Stimulated activated CD8-positive, alpha-beta memory T cell treated with anti-CD3 and anti-CD28 coated beads, Interleukin-15, amount 100 ng/mL, for 4 hours (primary cell): Measurements from ENCODE around the gene GYPC.
"Not testable (repeated sequence)": the region's sequence is repeated elsewhere in the genome, so short reads cannot be mapped to it uniquely, and the experiment has no call there.

Source experiments
- DNase-seq, 2 donors: peaks; one replicate each; pipeline ENCODE4 v3.0.0-alpha.2; 2020; ENCODE audit warnings: low read depth in 2 of 2

The GYPC gene, protein sequence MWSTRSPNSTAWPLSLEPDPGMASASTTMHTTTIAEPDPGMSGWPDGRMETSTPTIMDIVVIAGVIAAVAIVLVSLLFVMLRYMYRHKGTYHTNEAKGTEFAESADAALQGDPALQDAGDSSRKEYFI

GRCh38 chr2:126655500-126656430, at the start of gene GYPC:
Gene GYPC, plus strand, starts transcription at chr2:126656158. Its CDS starts 106 bp downstream, at chr2:126656264.
- DNase-seq: peak in 1 of 2 donors; percentile 29

- DNase-seq: no peak
Observed at GRCh38 chr2:126614524-126615227, 41.3 kb upstream of the GYPC start.

DNA sequence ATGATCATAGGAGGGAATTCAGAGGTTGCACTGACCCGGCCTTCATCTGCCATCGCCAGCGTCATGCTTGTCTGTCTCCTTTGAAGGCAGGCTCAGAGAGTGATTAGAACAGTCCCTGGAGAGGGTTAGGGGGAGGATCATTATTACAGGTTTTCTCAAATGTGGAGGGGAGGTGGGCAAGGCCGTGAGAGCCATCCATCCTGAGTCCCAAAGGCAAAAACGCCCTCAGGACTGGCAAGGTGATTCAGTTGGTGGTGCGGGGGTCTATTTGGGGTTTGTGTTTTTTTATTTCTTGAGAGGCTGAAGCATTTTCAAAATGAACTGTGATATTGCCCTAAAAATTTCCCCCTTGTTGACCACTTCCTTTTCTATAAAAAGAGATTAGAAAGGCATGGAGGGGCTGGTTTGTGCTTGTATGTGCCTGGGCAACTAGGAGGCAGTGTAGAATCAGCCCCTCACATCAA, 39.3 kb upstream of the GYPC start:
- DNase-seq: no peak

- DNase-seq: no peak
Observed at GRCh38 chr2:126620302-126620701, 35.7 kb upstream of the GYPC start.

DNA sequence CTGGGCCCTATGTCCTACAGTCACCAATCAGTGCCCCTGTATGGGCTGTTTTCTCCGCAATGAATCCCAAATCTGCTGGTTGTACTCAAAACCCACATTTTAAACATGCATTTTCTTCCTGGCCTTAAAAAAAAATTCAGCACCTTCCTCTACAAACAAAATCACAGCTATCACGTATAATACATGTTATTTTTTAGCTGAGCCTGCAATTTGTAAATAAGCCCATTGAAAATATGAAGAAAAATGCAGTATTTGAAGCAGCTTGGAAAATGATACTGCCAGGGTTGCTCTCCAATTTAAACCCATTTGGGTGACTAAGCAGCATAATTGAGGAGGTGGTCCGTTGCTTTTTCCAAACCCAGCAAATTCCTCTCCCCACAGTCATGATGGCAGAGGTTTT, 33.0 kb upstream of the GYPC start:
- no peak for DNase-seq

DNA sequence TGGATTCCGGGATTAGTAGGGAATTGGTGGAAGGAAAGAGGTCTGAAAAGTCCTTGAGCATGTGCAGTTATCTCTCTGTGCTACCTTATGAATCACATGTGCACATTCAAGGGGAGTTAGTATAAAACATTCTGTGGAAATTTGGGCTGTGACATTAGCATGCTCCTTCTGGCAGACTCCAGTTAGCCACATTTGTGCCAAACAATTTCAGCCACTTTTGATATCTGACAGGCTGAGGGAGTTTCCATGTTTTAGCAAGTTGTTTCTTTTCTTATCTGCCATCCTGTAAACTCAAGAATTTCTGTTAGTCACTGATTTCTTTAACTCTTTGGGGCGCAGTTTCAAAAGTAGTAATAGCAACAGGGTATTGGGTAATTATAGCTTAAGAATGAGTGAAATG, 28.3 kb upstream of the GYPC start:
- DNase-seq: no peak

GRCh38 chr2:126634273-126634861, 21.6 kb upstream of the GYPC start:
- no peak for DNase-seq

GRCh38 chr2:126635281-126635680, 20.7 kb upstream of the GYPC start:
- no peak for DNase-seq

DNA sequence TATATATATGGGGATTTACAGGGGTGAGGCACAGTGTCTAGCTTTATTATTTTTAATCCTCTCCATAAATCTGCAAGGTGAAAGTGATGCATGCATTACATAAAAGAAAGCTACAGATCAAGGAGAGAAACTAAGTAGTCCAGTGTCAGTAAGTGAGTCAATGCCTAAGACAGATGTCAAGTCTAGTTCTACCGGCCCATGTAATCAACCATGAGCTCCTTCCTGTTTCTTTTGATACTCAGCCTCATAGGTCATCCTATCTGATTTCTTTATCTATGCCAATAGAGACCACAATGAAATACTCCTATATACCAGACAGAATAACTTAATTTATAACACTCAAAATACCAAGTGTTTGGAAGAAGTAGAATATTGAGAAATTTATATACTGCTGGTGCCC, 20.2 kb upstream of the GYPC start:
- no peak for DNase-seq

DNA sequence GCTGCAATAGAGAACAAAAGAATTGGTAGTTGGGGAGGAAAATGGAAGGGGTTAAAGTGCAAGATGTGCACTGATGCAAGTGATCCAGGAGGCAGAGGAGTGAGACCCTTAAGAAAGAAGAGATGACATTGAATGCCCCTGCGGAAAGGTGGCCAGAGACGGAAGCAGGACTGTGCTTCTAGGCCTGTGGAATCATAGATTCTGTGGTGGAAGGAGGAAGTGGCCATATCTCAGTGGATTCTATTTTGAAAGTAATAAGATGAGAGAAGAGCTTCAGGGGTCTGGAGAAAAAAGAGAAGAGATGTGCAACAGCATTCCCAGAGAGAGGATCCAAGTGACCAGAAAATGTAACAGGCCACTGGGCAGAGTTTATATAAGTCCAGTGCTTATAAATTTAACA, 18.6 kb upstream of the GYPC start:
- DNase-seq: no peak

GRCh38 chr2:126638746-126639145, 17.2 kb upstream of the GYPC start:
- DNase-seq: no peak

DNA sequence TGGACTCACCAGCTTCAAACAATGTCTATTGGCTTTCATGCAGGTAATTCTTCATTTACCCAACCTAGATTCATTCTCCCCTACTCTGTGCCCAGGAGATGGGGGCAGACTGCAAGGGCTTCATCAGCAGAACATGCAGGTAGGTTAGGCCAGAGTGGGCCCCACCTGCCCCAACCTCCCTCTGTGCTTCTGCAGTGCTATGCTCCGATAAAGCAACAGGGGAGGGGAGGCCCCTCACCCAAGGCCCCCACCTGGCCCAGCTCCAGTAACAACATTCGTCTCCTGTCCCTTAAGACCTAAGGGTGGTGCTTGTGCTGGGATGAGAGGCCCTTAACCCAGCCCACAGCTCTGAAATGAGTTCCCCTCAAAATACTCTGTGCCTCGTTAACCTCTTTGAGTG, 16.7 kb upstream of the GYPC start:
- no peak for DNase-seq

DNA sequence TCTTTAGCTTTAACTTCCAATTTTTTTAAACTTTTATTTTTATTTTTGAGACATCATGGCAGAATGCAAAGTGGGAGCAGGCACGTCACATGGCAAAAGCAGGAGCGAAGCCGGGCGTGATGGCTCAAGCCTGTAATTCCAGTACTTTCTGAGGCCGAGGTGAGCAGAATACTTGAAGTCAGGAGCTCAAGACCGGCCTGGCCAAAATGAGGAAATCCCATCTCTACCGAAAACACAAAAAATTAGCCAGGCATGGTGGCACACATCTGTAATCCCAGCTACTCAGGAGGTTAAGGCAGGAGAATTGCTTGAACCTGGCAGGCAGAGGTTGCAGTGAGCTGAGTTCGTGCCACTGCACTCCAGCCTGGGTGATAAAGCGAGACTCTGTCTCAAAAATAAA, 14.7 kb upstream of the GYPC start:
- DNase-seq: not testable (repeated sequence)

DNA sequence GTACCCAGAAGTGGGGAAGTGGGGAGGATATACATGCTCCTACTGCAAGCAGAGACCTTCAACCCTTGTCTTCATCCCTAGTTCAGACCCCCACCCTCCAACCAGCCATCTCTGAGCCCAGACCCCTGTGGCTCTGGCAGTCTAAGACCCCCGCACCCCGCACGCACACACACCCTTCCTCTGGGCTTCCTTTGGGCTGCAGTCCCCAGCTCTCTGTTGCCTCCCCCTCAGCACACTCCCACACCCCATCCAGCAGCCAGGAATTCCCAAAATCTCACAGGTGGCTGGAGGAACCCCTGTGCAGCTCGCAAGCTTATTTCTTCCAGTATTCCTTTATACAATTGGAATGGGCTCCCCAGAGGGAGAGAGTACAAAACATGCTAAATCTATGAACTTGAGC, 13.9 kb upstream of the GYPC start:
- DNase-seq: no peak

DNA sequence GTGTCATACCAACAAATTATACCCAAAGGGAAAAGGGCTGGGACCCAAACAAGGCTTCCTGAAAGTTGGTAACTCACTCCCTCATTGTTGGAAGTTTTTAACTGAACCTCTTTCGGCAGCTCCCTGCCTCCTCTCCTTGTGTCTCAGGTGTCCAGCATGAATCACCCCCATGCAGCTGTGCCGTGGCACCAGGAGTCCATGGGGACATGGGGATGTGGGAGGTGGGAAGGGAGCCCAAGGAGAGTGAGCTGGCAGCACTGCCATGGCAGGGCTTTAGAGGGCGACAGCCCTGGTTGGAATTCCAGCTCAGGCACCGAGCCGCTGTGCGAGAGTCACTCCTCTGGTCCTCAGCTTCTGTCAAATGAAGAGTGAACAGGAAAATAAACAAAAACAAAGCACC, 12.5 kb upstream of the GYPC start:
- DNase-seq: no peak

DNA sequence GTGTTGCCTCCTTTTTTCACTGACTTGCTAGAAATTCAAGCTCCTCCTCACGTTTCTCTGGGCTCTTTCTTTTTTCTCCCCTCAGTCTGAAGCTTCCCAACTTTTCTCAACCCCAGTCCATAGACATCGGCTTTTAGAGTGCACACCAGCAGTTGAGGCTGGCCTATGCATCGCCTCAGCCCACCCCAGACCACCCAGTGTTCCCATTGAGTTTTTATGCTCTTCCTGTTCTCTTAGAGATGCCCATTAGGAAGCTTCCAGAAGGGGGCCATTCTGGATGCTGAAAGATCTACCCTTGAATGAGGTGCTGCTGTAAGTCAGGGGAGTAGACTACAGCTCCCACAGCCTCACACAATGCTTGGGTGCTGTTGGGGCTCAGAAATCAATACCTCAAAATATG, 12.0 kb upstream of the GYPC start:
- DNase-seq: no peak

GRCh38 chr2:126644630-126645191, 11.2 kb upstream of the GYPC start:
- no peak for DNase-seq

DNA sequence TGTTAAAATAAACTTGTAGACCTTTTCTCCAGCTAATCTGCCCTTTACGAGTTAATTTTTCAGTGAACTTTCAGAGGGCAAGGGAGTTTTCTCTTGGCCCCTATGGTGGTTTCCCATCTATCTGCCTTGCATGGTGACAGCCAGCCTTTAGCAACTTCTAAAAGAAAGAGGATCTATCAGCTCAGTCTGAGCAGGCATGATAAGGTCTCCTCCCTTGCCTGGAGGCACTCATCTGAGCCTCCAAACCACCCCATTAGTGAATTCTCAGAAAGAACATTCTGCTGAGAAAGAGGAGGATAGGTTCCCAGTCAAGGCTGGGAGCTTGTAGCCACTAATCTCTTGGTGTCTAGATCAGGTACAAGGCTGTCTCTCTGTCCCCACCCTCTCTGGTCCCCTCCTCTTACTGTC, 10.7 kb upstream of the GYPC start:
- no peak for DNase-seq

- DNase-seq: no peak
Observed at GRCh38 chr2:126646026-126646425, 9.9 kb upstream of the GYPC start.

GRCh38 chr2:126647714-126648344, 8.1 kb upstream of the GYPC start:
- not testable (repeated sequence) for DNase-seq

- DNase-seq: not testable (repeated sequence)
Observed at GRCh38 chr2:126648345-126648786, 7.6 kb upstream of the GYPC start.
